Ascending aorta (tissue), 2 donors: ENCODE data around the gene C2CD3. TPM values are rescaled to one million over a fixed set of nuclear protein-coding genes. Genes with fewer than 3 reads are reported as not detected.

Experiments
- DNase-seq, 2 donors: peaks; one replicate each; pipeline ENCODE4 v3.0.0-alpha.2; 2019; ENCODE audit warnings: low spot score in 2 of 2
- H3K27ac ChIP-seq, 2 donors: fragments of 200-600 bp; sonication (generic); one replicate each; pipeline ENCODE4 v1.5.1; 2016 to 2017; ENCODE audit warnings: mild to moderate bottlenecking in 1 of 2
- H3K27me3 ChIP-seq: fragments of 200-600 bp; sonication (generic); one replicate; pipeline ENCODE4 v1.5.1; 2017
- H3K36me3 ChIP-seq, 2 donors: fragments of 200-600 bp; sonication (generic); one replicate each; pipeline ENCODE4 v1.5.1; 2016
- H3K4me1 ChIP-seq, 2 donors: fragments of 200-600 bp; sonication (generic); one replicate each; pipeline ENCODE4 v1.5.1; 2016 to 2017; ENCODE audit warnings: mild to moderate bottlenecking in 1 of 2
- H3K4me3 ChIP-seq, 2 donors: fragments of 200-600 bp; sonication (generic); one replicate each; pipeline ENCODE4 v1.5.1; 2016 to 2017; ENCODE audit warnings: mild to moderate bottlenecking in 1 of 2
- H3K9me3 ChIP-seq, 2 donors: fragments of 200-600 bp; sonication (generic); one replicate each; pipeline ENCODE4 v1.5.1; 2016
- intact Hi-C: fragments of 100-400 bp; cut with DNase I; formaldehyde crosslinking; loops from one replicate; pipeline ENCODE4 v1.15.1; 2023
- total RNA-seq: library from RNA; depleted of rRNA; stranded (reverse); fragments of >200 nt; gene quantifications from one replicate; pipeline ENCODE4 v1.1.0, GENCODE V29; 2016
- TF ChIP-seq, protein P1 (sequence below), 3 experiments: fragments of 200-600 bp in 2 of 3; fragments of 450-650 bp in 1 of 3; sonication (generic) in 2 of 3; IDR thresholded peaks; one replicate each; pipeline ENCODE4 v1.5.1; 2016 to 2019; ENCODE audit warnings: antibody characterized with exemption in 3 of 3, mild to moderate bottlenecking in 1 of 3, moderate library complexity in 1 of 3

Gene C2CD3
- total RNA-seq, 1 donor from 2014 or later, result 11.4 TPM

DNA sequence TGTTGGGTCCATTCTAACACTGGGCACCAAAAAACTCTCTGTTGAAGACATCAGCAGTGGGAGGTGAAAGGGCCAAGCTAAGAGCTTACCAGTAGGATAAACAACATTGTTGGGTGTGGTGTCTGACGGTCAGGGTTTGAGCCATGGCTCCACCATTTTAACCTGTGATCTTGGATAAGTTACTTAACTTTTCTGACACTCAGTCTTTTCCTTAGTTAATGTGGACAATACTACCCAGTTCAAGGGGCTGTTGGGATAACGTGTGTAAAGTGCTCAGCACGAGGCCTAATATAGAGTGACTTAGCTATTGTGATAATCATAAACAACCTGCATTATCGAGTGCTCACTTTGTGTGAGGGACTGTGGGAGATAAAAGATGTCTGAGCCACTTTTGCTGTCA lies 168.0 kb downstream of the C2CD3 start:
- Histone ChIP-seq H3K27me3 (no peaks in the 10 kb centered on the region), H3K9me3 (no peaks in the 10 kb centered on the region), H3K36me3 (peaks cover 0 to 11% of the 10 kb centered on the region in 2 donors), H3K4me3 (no peak overlapping the region), H3K4me1 (no peaks in the 10 kb centered on the region), H3K27ac (no peak overlapping the region)
- intact Hi-C loops, result no loop called here
- TF ChIP-seq, protein P1, sequence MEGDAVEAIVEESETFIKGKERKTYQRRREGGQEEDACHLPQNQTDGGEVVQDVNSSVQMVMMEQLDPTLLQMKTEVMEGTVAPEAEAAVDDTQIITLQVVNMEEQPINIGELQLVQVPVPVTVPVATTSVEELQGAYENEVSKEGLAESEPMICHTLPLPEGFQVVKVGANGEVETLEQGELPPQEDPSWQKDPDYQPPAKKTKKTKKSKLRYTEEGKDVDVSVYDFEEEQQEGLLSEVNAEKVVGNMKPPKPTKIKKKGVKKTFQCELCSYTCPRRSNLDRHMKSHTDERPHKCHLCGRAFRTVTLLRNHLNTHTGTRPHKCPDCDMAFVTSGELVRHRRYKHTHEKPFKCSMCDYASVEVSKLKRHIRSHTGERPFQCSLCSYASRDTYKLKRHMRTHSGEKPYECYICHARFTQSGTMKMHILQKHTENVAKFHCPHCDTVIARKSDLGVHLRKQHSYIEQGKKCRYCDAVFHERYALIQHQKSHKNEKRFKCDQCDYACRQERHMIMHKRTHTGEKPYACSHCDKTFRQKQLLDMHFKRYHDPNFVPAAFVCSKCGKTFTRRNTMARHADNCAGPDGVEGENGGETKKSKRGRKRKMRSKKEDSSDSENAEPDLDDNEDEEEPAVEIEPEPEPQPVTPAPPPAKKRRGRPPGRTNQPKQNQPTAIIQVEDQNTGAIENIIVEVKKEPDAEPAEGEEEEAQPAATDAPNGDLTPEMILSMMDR (IDR thresholded peaks at IDR 0.05), result no peak
- DNase-seq, result peak in 1 of 2 donors; percentile 21

DNA sequence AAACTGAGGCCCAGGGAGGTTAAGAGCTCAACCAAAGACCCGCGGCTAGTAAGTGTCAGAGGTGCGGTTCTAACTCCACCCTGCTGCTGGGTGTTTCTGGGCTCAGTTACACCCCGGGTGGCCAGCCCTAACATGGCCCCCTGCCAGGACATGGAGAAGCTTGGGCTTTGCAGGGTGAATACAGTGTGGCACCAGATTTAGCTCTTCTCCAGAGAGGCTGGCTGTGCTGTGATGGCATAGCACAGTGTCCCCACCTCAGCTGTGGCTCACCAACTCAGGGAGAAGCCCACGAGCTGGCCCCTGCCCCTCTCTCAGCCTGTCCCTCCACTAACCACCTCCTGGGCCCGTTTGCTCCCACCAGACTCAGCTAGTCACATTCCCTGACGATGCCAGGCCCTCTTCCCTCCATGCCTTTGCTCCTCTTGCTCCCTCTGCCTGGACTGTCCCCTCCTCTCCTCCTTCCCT lies 168.9 kb downstream of the C2CD3 start:
- H3K27ac ChIP-seq, result no peak overlapping the region
- no peaks in the 10 kb centered on the region for H3K27me3 ChIP-seq
- no peaks in the 10 kb centered on the region for H3K9me3 ChIP-seq
- DNase-seq, result peak in 1 of 2 donors; percentile 37
- no peaks in the 10 kb centered on the region for H3K4me1 ChIP-seq
- TF ChIP-seq, protein P1 (IDR thresholded peaks at IDR 0.05), result no peak
- intact Hi-C loops, result no loop called here
- peaks cover 0 to 11% of the 10 kb centered on the region in 2 donors for H3K36me3 ChIP-seq
- no peak overlapping the region for H3K4me3 ChIP-seq

DNA sequence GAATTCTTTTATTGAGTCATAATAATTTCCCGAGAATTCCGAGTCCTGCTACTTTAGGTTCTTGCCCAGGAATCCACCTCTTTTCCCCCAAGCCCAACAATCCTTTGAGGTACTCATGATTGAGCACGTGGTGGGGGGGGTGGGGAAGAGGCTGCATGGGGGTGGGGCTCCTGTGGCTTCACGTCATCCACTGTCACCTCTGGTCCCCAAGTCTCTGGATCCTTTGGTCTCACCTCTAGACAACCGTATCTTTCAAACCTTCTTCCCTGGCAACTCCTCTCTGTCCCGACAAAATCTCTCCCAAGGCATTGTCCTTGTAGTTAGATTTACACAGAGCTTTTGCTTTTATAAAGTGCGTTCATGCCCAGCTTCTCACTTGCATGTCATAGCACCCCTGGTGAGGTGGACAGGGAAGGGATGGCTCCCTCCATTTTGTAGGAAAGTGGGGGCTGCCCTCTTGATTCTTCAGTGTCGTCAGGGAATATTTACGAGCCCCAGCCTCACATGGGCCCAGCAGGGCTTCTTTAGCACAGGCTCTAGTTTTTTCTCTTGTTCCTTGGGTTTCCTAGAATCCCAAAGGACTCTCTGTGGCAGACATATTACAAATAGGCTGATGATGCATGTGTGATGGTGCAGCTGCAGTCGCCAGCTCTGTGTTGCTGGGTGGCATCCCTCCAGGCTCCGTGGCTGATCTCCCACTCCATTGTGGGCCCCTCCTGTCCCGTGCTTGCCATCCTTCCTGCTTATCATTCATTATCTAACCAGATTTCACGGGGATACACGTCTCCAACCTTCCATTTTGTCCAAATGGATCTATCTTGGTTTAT lies 170.3 kb downstream of the C2CD3 start:
- peaks cover 0 to 11% of the 10 kb centered on the region in 2 donors for H3K36me3 ChIP-seq
- H3K4me1 ChIP-seq, result no peaks in the 10 kb centered on the region
- H3K27ac ChIP-seq, result no peak overlapping the region
- H3K4me3 ChIP-seq, result no peak overlapping the region
- TF ChIP-seq, protein P1 (IDR thresholded peaks at IDR 0.05), result no peak
- intact Hi-C loops, result no loop called here
- H3K27me3 ChIP-seq, result no peaks in the 10 kb centered on the region
- H3K9me3 ChIP-seq, result no peaks in the 10 kb centered on the region
- no peak for DNase-seq

DNA sequence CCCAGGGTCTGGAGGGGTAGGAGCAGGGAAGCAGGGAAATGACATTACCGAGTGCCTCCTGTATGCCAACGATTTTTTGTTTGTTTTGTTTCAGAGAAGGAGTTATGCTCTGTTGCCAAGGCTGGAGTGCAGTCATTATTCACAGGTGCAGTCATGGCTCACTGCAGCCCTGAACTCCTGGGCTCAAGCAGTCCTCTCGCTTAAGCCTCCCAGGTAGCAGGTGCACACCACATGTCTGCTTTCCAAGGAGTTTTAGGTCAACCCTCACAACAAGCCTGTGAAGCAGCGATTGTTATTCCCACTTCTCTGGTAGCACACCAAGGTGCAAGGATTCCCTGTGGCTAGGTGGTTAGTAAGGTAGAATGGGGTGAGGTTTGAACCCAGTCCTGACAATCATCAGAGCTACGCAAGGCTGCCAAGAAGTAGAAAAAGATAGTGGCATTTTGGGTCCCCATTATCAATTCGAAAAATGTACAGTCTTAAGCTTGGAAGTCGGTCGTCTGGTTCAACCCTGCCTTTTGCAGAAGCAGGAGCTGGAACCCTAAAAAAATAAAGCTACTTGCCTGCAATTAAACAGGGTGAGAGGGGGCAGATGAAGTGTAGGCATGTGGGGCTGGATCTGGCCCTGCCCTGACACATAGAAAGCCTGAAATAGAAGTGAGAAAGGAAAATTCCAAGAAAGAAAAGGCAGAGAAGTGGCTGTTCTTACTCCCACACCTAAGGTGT lies 171.1 kb downstream of the C2CD3 start:
- TF ChIP-seq, protein P1 (IDR thresholded peaks at IDR 0.05), result no peak
- peaks cover 0 to 11% of the 10 kb centered on the region in 2 donors for H3K36me3 ChIP-seq
- H3K27ac ChIP-seq, result no peak overlapping the region
- H3K4me3 ChIP-seq, result no peak overlapping the region
- H3K9me3 ChIP-seq, result no peaks in the 10 kb centered on the region
- no peaks in the 10 kb centered on the region for H3K4me1 ChIP-seq
- intact Hi-C loops, result no loop called here
- H3K27me3 ChIP-seq, result no peaks in the 10 kb centered on the region
- no peak for DNase-seq

DNA sequence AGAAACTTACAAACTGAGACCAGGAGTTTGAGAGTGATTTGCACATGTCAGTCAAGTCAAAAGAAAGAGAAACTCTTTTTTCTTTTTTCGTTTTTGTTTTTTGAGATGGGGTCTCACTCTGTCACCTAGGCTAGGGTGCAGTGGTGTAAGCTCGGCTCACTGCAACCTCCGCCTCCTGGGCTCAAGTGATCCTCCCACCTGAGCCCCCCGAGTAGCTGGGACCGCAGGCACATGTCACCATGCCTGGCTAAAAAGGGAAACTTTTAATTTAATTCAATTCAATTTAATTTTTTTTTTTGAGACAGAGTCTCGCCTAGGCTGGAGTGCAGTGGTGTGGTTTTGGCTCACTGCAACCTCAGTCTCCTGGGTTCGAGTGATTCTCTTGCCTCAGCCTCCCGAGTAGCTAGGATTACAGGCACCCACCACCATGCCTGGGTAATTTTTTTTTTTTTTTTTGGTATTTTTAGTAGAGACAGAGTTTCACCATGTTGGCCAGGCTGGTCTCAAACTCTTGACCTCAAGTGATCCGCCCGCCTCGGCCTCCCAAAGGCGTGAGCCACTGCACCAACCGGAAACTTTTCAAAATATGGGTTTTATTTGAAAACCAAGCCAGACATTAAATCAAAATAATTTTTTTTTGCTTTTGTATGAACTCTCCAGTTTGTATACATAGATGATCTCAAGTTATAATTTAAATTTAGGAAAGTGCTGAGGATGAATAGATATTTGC lies 171.8 kb downstream of the C2CD3 start:
- H3K4me1 ChIP-seq, result no peaks in the 10 kb centered on the region
- TF ChIP-seq, protein P1 (IDR thresholded peaks at IDR 0.05), result no peak
- DNase-seq, result no peak
- no peak overlapping the region for H3K4me3 ChIP-seq
- no peak overlapping the region for H3K27ac ChIP-seq
- H3K9me3 ChIP-seq, result no peaks in the 10 kb centered on the region
- H3K36me3 ChIP-seq, result peaks cover 0 to 8% of the 10 kb centered on the region in 2 donors
- intact Hi-C loops, result no loop called here
- H3K27me3 ChIP-seq, result no peaks in the 10 kb centered on the region
